ENCODE data around the gene TEKTIP1. TPM values are rescaled to one million over a fixed set of nuclear protein-coding genes. Genes with fewer than 3 reads are reported as not detected.

TEKTIP1 gene
- total RNA-seq, 1 donor from 2014 or later = not detected

DNA sequence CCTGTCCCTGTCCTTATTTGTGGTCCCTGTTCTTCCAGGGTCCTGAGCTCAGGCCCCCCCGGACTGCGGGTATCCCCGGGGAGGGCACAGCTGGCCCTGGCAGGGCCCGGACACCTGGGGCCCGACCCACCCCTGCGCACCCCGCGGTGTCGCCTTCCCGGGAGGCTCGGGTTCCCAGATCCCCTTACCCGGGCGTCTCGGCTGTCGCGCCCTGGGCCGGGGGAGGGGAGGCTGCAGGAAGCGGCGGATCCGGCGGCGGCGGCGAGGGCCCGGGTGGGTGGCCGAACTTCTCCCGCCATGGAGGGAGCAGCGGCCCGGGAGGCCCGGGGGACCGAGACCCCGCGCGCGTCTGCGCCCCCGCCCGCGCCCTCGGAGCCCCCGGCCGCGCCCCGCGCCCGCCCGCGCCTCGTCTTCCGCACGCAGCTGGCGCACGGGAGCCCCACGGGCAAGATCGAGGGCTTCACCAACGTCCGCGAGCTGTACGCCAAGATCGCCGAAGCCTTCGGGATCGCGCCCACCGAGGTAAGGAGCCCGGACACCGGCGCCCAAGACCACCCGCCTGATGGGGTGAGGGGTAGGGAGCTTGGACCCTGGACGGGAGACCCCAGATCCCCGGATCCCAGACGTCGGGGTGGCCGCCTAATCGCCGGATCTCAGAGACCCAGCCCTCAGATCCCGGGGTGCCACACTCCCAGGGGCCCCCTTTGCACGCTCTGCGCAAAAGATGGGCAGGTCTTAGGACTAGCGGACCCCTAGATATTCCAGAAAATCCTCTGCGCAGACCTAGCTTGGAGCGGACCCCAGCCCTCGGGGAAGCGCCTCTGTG, 46.5 kb downstream of the TEKTIP1 start, which contains the start of gene GIPC3:
GIPC3 (plus strand) TSS at position 178 of the 826 bp plus-strand sequence; CDS start at position 298, 120 bp downstream.
- DNase-seq (ENCODE audit: low read depth) = no peak

DNA sequence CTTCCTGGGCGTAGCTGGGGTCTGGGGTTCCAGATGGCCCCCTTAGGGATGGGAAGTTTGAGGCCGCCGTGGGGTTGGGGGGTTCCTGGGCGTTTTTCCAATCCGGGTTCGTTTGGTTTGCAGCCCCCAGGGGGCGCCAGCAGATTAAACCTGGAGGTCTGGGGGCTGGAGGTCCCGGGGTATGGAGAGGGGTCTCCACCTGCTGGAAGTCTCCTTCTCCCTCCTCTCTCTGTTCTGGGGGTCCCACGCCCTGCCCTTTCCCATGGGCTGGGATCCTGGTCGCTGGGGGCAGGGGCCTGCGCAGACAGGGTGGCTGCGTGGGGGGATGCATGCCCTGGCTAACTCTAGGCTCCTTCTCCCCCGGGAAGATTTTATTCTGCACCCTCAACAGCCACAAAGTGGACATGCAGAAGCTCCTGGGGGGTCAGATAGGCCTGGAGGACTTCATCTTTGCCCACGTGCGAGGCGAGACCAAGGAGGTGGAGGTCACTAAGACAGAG, 47.2 kb downstream of the TEKTIP1 start:
- DNase-seq (ENCODE audit: low read depth) = no peak

DNA sequence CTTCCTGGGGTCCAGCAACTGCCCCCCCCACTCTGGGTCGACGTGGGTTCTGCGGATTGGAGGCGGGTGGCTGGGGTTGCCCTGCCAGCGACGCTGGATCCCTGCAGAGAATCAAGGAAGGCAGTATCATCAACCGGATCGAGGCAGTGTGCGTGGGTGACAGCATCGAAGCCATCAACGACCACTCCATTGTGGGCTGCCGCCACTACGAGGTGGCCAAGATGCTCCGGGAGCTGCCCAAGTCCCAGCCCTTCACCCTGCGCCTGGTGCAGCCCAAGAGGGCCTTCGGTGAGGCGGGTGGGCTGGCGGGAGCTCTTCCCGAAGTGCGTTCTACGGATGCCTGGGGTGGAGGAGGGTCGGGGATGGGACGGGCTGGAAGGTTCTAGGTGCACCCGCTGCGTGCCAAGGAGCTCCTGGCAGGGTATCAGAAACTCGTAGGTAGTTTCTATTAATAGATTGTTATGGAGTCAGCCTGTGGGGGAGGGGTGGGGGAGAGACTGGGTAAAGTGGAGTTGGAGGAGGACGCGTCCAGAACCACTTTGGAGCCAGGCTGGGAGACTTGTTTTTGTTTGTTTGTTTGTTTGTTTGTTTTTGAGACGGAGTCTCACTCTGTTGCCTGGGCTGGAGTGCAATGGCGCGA, 47.9 kb downstream of the TEKTIP1 start:
- DNase-seq (ENCODE audit: low read depth) = no peak

DNA sequence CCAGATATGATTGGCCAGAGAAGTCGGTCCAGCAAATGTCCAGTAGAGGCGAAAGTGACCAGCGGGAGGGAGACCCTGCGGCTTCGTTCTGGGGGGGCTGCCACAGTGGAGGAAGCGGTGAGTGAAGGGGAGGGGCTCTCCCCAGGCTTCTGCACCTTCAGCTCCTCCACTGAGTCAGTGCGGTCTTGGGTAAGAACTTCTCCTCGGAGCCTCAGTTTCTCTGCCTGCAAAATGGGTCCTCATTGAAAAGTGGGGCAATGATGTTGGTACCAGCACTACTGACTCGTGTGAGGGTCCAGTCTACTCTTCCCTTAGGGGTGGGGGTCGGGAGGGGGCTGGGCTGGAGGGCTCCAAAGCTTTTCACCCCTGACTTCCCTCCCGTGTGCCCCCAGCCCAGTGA, 50.5 kb downstream of the TEKTIP1 start:
- DNase-seq (ENCODE audit: low read depth) = no peak

DNA sequence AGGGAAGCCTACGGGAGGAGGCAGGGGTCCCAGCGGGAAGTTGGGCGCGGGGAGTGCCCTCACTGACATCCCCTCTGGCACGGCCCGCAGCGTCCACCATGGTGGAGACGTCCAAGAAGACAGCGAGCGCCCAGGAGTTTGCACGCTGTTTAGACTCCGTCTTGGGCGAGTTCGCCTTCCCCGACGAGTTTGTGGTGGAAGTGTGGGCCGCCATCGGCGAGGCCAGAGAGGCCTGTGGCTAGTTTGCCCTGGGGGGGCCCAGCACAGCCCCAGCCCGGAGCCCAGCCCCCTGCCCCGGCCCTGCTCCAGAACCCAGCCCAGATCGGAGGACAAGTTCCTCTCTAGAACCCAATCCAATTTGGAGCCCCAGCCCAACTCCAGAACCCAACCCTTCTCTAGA, 51.0 kb downstream of the TEKTIP1 start:
- no peak for DNase-seq (ENCODE audit: low read depth)

DNA sequence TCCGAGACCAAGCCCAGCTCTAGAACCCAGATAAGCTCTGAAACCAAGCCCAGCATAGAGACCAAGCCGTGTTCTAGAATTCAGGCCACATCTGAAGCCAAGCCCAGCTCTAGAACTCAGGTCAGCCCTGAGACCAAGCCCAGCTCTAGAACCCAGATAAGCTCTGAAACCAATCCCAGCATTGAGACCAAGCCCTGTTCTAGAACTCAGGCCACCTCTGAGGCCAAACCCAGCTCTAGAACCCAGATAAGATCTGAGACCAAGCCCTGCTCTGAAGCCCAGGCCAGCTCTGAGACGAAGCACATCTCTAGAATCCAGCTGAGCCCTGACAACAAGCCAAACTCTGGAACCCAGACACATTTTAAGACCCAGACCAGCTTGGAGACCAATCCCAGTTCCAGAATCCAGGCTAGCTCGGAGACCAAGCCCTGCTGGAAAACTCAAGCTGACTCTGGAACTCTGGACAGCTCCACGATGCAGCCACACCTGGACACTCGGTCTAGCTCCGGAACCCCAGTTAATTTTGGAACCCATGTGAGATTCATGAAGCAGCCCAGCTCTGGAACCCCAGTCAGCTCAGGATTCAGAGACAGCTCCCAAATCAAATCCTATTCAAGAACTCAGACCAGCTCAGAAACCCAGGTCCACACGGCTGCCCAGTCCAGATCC, 52.2 kb downstream of the TEKTIP1 start:
- DNase-seq (ENCODE audit: low read depth) = no peak

DNA sequence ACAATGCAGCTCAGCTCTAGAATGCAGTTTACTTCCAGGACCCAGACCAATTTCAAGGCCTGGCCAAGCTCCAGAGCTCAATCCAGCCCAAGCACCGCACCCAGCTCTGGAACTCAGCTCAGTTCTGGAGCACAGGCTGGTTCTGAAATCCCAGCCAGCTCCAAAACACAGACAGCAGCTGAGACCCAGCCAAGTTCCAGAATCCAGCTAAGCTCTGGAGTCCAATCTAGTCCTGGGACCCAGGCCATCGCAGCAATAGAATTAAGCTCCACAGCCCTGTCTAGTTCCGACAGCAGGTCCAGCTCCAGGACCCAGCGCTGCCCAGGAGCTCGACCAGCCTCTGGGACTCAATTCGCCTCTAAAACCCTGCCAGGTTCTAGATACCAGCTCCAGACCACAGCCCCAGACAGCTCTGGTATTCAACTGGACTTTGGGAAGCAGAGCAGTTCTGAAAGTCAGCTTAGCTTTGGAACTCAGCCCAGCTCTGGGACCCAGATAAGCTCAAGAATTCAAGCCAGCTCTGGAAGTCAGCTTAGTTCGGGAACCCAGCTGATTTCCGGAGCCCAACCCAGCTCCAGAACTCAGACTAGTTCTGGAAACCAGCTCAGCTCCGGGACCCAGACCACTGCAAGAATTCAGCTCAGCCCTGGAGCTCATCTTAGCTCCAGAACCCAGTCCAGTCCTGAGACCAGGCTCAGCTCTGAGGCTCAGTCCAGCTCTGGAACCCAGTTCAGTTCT, 53.1 kb downstream of the TEKTIP1 start:
- no peak for DNase-seq (ENCODE audit: low read depth)

DNA sequence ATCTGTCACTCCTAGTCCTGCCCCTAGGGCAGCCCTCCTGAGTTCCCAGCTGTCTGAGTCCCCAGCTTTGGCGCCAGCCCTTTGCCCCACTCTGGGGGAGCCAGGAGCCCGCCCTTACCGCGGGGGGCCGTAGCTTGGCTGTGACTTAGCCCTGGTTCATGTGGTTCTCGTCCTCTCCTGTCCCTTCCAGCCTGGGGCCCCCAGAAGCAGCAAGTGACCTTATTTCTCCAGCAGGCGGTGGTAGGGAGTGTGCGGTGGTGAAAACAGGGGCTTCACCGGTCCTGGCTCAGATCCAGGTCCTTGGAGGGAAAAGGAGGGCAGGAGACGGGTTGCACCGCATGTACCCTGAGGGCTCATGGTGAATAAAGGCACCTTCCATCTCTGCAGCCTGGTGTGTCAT, 54.2 kb downstream of the TEKTIP1 start:
- DNase-seq (ENCODE audit: low read depth) = no peak

Other genes with a start within 250 kb of the TEKTIP1 start
- gene NFIC, start 172.6 kb upstream of the TEKTIP1 start, total RNA-seq = 17.2 and 107 TPM in 2 replicates
- 0.35 and 0.50 TPM in 2 replicates for gene SMIM24, start 58.6 kb upstream of the TEKTIP1 start, total RNA-seq
- 2.1 TPM in 1 of 2 replicates, not detected in the other for gene SMIM44, start 55.7 kb upstream of the TEKTIP1 start, total RNA-seq
- gene DOHH, start 38.5 kb upstream of the TEKTIP1 start, total RNA-seq = 13.5 and 21.6 TPM in 2 replicates
- gene FZR1, start 32.9 kb upstream of the TEKTIP1 start, total RNA-seq = 45.1 and 60.3 TPM in 2 replicates
- 156 and 227 TPM in 2 replicates for gene MFSD12, start 18.4 kb downstream of the TEKTIP1 start, total RNA-seq
- 84.2 and 93.8 TPM in 2 replicates for gene HMG20B, start 33.8 kb downstream of the TEKTIP1 start, total RNA-seq
- gene GIPC3, start 46.3 kb downstream of the TEKTIP1 start, total RNA-seq = not detected in 2 replicates
- 0.50 TPM in 1 of 2 replicates, not detected in the other for gene TBXA2R, start 67.7 kb downstream of the TEKTIP1 start, total RNA-seq
- 19.1 and 32.4 TPM in 2 replicates for gene CACTIN, start 87.6 kb downstream of the TEKTIP1 start, total RNA-seq
- 8.0 and 38.4 TPM in 2 replicates for gene PIP5K1C, start 161.3 kb downstream of the TEKTIP1 start, total RNA-seq
- 1.1 and 11.5 TPM in 2 replicates for gene TJP3, start 169.2 kb downstream of the TEKTIP1 start, total RNA-seq
- gene APBA3, start 222.5 kb downstream of the TEKTIP1 start, total RNA-seq = 24.7 and 26.6 TPM in 2 replicates
- gene MRPL54, start 223.5 kb downstream of the TEKTIP1 start, total RNA-seq = 14.9 and 82.8 TPM in 2 replicates
- not detected in 2 replicates for gene RAX2, start 233.1 kb downstream of the TEKTIP1 start, total RNA-seq
- 0.35 and 0.69 TPM in 2 replicates for gene MATK, start 247.2 kb downstream of the TEKTIP1 start, total RNA-seq

Data from renal cortical epithelial cell (primary cell).